ENCODE measurements around the gene TNS3.

GRCh38 chr7:47627580-47628283 lies 45.8 kb upstream of the TNS3 start:
- TF ChIP-seq, protein P1, sequence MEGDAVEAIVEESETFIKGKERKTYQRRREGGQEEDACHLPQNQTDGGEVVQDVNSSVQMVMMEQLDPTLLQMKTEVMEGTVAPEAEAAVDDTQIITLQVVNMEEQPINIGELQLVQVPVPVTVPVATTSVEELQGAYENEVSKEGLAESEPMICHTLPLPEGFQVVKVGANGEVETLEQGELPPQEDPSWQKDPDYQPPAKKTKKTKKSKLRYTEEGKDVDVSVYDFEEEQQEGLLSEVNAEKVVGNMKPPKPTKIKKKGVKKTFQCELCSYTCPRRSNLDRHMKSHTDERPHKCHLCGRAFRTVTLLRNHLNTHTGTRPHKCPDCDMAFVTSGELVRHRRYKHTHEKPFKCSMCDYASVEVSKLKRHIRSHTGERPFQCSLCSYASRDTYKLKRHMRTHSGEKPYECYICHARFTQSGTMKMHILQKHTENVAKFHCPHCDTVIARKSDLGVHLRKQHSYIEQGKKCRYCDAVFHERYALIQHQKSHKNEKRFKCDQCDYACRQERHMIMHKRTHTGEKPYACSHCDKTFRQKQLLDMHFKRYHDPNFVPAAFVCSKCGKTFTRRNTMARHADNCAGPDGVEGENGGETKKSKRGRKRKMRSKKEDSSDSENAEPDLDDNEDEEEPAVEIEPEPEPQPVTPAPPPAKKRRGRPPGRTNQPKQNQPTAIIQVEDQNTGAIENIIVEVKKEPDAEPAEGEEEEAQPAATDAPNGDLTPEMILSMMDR (IDR thresholded peaks at IDR 0.05), result no peak
- TF ChIP-seq EP300 (IDR thresholded peaks at IDR 0.05; ENCODE audit: borderline replicate concordance in 1 of 2, low read depth in 1 of 2, low read length in 1 of 2) (no peak), MAX (IDR thresholded peaks at IDR 0.05; ENCODE audit: low read depth) (no peak), TEAD4 (IDR thresholded peaks at IDR 0.05; ENCODE audit: borderline replicate concordance, insufficient read depth) (no peak), YY1 (IDR thresholded peaks at IDR 0.05; ENCODE audit: low read depth) (no peak)

Measured in SK-N-SH (cell line).